ENCODE results near the gene TGFB1I1.

- TF ChIP-seq CTCF (IDR thresholded peaks at IDR 0.05; ENCODE audit: extremely low read depth in 1 of 2, insufficient read depth in 1 of 2, low read depth in 1 of 2, low read length in 2 of 2): no peak
- no peak for TF ChIP-seq EZH2 (IDR thresholded peaks at IDR 0.05; ENCODE audit: borderline replicate concordance, low read depth, low read length, severe bottlenecking)
- no peak for TF ChIP-seq POLR2A (IDR thresholded peaks at IDR 0.05; ENCODE audit: low read depth, low read length)
- no peak for TF ChIP-seq MAX (IDR thresholded peaks at IDR 0.05; ENCODE audit: insufficient read depth, insufficient read length)
- no peak for TF ChIP-seq POLR2AphosphoS5 (IDR thresholded peaks at IDR 0.05; ENCODE audit: insufficient read depth, low read depth, low read length)
- no peak for TF ChIP-seq MYC (IDR thresholded peaks at IDR 0.05; ENCODE audit: low read depth, low read length)
- no peak for TF ChIP-seq GATA2 (IDR thresholded peaks at IDR 0.05; ENCODE audit: insufficient read depth, insufficient read length, low read depth, low read length)
- TF ChIP-seq FOS (IDR thresholded peaks at IDR 0.05; ENCODE audit: borderline replicate concordance, insufficient read depth, low read length): no peak
- no peak for TF ChIP-seq JUN (IDR thresholded peaks at IDR 0.05; ENCODE audit: borderline replicate concordance, insufficient read depth, insufficient read length, low read depth)
Measured at GRCh38 chr16:31452631-31453106, 19.3 kb upstream of the TGFB1I1 start.
